ENCODE measurements around the gene PTPRK. TPM values are rescaled to one million over a fixed set of nuclear protein-coding genes. Genes with fewer than 3 reads are reported as not detected.

The PTPRK gene
- total and polyA plus RNA-seq, 2 experiments from 2014 or later: 26.9 to 56.4 TPM

- TF ChIP-seq JUNB (IDR thresholded peaks at IDR 0.05; ENCODE audit: unreplicated experiment) (no peak), CREB1 (CRISPR knock-in tag; IDR thresholded peaks at IDR 0.05; ENCODE audit: low read depth) (no peak), STAT1 (IDR thresholded peaks at IDR 0.05; ENCODE audit: unreplicated experiment) (no peak), EZH2 (IDR thresholded peaks at IDR 0.05; ENCODE audit: low read depth, unreplicated experiment) (no peak), ZNF114 (CRISPR knock-in tag; IDR thresholded peaks at IDR 0.05) (no peak), CTCF (conservative IDR thresholded peaks at IDR 0.05; ENCODE audit: low read depth in 2 of 2) (no peak), POLR2AphosphoS5 (IDR thresholded peaks at IDR 0.05; ENCODE audit: low read depth) (no peak), NANOG (IDR thresholded peaks at IDR 0.05; ENCODE audit: borderline replicate concordance) (no peak), REST (IDR thresholded peaks at IDR 0.05; ENCODE audit: unreplicated experiment) (no peak), ZNF331 (CRISPR knock-in tag; IDR thresholded peaks at IDR 0.05; ENCODE audit: low read depth) (no peak)
- TF ChIP-seq, protein P1, sequence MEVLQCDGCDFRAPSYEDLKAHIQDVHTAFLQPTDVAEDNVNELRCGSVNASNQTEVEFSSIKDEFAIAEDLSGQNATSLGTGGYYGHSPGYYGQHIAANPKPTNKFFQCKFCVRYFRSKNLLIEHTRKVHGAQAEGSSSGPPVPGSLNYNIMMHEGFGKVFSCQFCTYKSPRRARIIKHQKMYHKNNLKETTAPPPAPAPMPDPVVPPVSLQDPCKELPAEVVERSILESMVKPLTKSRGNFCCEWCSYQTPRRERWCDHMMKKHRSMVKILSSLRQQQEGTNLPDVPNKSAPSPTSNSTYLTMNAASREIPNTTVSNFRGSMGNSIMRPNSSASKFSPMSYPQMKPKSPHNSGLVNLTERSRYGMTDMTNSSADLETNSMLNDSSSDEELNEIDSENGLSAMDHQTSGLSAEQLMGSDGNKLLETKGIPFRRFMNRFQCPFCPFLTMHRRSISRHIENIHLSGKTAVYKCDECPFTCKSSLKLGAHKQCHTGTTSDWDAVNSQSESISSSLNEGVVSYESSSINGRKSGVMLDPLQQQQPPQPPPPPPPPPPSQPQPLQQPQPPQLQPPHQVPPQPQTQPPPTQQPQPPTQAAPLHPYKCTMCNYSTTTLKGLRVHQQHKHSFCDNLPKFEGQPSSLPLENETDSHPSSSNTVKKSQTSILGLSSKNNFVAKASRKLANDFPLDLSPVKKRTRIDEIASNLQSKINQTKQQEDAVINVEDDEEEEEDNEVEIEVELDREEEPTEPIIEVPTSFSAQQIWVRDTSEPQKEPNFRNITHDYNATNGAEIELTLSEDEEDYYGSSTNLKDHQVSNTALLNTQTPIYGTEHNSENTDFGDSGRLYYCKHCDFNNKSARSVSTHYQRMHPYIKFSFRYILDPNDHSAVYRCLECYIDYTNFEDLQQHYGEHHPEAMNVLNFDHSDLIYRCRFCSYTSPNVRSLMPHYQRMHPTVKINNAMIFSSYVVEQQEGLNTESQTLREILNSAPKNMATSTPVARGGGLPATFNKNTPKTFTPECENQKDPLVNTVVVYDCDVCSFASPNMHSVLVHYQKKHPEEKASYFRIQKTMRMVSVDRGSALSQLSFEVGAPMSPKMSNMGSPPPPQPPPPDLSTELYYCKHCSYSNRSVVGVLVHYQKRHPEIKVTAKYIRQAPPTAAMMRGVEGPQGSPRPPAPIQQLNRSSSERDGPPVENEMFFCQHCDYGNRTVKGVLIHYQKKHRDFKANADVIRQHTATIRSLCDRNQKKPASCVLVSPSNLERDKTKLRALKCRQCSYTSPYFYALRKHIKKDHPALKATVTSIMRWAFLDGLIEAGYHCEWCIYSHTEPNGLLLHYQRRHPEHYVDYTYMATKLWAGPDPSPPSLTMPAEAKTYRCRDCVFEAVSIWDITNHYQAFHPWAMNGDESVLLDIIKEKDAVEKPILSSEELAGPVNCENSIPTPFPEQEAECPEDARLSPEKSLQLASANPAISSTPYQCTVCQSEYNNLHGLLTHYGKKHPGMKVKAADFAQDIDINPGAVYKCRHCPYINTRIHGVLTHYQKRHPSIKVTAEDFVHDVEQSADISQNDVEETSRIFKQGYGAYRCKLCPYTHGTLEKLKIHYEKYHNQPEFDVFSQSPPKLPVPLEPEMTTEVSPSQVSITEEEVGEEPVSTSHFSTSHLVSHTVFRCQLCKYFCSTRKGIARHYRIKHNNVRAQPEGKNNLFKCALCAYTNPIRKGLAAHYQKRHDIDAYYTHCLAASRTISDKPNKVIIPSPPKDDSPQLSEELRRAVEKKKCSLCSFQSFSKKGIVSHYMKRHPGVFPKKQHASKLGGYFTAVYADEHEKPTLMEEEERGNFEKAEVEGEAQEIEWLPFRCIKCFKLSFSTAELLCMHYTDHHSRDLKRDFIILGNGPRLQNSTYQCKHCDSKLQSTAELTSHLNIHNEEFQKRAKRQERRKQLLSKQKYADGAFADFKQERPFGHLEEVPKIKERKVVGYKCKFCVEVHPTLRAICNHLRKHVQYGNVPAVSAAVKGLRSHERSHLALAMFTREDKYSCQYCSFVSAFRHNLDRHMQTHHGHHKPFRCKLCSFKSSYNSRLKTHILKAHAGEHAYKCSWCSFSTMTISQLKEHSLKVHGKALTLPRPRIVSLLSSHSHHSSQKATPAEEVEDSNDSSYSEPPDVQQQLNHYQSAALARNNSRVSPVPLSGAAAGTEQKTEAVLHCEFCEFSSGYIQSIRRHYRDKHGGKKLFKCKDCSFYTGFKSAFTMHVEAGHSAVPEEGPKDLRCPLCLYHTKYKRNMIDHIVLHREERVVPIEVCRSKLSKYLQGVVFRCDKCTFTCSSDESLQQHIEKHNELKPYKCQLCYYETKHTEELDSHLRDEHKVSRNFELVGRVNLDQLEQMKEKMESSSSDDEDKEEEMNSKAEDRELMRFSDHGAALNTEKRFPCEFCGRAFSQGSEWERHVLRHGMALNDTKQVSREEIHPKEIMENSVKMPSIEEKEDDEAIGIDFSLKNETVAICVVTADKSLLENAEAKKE (CRISPR knock-in tag; IDR thresholded peaks at IDR 0.05): no peak
- peaks cover 3% of the 10 kb centered on the region for H3K27me3 Mint-ChIP-seq (ENCODE audit: insufficient read depth, low read depth, poor library complexity)
- H3K4me3 Mint-ChIP-seq: no peak overlapping the region
Observed at GRCh38 chr6:128028183-128028582, 492.2 kb downstream of the PTPRK start.

More at GRCh38 chr6:128028183-128028582, 492.2 kb downstream of the PTPRK start:
- DNase-seq (ENCODE audit: low spot score): no peak
- Histone ChIP-seq H3K4me1 (ENCODE audit: insufficient read depth) (peaks cover 7% of the 10 kb centered on the region), H3K4me2 (no peak overlapping the region), H3F3A (replicated peaks; ENCODE audit: low read depth) (no peaks in the 10 kb centered on the region), H3K36me3 (ENCODE audit: insufficient read depth) (no peaks in the 10 kb centered on the region), H3K79me2 (replicated peaks; ENCODE audit: insufficient read depth) (no peaks in the 10 kb centered on the region), H3K27me3 (ENCODE audit: insufficient read depth) (no peaks in the 10 kb centered on the region), H3K27ac (ENCODE audit: low read depth) (no peak overlapping the region), H3K4me3 (no peak overlapping the region), H4K20me1 (replicated peaks; ENCODE audit: insufficient read depth) (no peaks in the 10 kb centered on the region), H3K9me2 (ENCODE audit: insufficient read depth) (no peaks in the 10 kb centered on the region), H2AFZ (no peak overlapping the region)
- Mint-ChIP-seq H3K36me3 (ENCODE audit: low read depth) (no peaks in the 10 kb centered on the region), H3K27ac (no peak overlapping the region), H3K9me3 (no peaks in the 10 kb centered on the region), H3K4me1 (peaks cover 33% of the 10 kb centered on the region)
- ATAC-seq: no peak
